ENCODE measurements around the gene CFAP20DC.
"Not testable (repeated sequence)": the region's sequence is repeated elsewhere in the genome, so short reads cannot be mapped to it uniquely, and the experiment has no call there.

Gene CFAP20DC

DNA sequence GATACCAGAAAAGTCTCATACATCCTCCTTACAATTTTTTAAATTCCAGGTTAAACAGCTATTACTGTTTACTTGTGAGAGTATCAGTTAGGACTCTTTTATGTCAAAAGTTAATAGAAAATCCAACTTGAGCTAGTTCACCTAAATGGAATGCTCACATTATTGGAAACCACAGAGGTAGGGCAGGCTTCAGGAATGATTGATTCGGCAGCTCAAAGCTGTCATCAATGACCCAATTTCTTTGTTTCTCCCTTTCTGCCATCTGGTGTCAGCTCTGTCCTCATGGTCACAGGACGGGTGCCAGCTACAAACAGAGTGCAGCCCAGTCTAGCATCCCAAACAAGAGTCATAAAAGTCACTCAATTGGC is 32.2 kb downstream of the CFAP20DC start:
- DNase-seq = no peak

DNA sequence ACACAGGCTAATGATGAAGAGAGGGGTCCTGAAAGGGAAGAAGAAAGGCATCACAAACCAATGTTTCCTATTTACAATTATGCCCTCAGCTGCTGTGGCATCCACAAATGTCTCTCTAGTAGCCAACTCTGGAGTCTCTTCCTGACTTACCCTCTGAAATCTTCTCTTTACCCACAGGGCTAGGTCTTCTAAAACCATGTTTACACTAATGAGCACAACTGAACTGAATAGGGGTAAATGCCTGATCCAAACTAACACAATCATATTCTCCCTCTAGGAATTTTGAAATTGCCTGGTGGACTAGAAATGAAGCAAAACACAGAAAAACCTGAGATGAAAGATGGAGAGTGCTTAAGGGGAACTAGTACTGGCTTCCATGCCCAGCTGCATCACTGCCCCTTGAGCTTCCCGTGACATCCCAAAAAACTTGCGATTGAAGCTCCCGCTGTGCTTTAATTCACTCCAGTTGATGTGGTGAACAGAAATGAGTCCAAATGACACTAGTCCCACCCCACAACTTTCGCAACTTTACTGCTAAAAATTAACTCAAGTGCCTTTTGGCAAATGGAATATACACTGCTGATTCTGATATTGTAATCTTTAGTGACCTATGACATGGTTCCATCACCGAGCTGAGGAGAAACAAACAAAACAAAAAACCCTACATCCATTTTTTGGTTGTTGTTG is 32.8 kb downstream of the CFAP20DC start:
- no peak for DNase-seq

- DNase-seq = no peak
These were observed 36.2 kb downstream of the CFAP20DC start for GRCh38 chr3:59013611-59014010.

DNA sequence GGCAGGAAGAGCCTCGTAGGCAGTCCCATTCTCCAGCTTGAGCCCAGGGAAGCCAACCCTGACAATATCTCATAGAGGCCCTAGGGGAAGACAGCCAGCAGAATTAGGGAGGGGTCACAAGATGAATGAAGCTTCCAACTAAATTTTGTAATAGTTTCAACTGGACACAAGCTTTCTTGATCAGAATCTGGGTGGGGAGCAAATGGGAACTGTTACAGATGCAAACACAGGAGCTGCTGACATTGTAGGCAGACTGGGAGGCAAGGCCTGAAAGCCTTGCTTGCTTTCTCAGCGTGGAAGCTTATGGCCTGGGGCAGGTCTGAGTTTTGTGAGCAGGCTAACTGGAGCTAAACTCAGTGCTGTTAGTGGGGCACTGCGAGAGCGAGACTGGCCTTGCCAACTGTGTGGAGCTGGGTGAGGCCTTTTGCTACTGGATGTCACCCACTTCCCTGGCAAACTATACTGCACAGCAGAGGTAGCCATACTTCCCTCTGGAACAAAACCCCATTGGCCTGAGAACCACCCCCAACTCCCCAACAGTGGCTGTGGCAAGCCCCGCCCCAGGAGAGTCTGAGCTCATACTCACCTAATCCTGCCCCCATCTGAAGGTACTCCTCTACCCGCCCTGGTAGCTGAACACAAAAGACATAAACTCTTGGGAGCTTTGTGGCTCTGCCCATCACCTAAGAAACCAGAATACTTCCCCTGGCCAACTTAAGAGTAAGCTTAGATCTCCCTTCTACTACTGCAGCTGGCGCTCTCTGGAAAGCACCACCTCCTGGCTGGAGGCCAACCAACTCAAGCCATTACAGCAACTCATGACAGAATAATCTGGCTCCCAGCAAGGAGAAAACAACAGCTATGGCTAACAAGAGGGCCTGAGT is 42.9 kb downstream of the CFAP20DC start:
- DNase-seq = no peak

GRCh38 chr3:59001675-59002074 is 48.1 kb downstream of the CFAP20DC start:
- no peak for DNase-seq

DNA sequence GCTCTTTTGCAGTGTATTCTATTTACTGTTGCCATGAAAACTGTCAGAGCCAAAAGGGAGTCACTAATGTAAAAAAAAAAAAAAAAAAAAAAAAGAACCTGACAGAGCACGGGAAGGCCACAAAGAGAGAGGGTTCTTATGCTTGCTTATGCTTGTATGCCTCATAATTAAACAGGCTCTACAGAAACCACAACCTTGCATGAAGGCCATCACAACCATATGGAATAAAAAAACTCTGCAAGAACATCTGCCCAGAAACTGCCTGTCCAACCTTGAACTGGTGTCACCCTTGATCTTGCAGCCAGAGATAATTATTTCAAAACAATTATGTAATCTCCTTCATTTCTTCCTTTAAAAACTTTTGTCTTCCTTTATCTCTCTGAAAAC is 50.1 kb downstream of the CFAP20DC start:
- no peak for DNase-seq

DNA sequence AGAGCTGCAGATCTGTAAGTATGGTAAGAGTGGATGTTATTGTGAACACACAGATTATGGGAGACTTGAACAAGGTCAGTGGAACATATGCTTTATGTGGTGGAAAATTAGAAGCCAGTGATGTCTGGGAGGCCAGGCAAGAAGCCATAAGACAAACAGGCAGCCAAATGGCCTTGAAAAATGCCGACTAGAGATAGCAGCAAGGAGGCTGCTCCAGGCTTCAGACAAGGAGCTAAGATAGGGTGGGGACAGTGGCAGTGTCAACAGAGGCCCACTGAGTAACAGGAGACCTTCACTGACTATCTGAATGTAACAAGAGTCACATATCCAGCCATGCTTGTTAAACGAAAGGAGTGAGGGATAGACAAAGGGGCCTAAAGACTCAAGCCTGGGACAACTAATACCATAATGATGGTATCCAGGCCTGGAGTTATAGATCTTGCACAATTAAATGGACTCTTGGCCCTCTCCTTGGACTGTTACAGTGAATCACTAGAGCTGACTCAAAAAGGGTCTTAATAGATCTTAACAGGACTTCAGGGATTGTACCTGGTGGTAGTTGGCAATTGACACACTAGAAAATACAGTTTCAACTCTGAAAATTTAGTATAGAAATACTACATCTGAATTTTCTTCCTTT is 50.6 kb downstream of the CFAP20DC start:
- no peak for DNase-seq

- no peak for DNase-seq
These were observed 51.2 kb downstream of the CFAP20DC start for GRCh38 chr3:58998476-58999117.

DNA sequence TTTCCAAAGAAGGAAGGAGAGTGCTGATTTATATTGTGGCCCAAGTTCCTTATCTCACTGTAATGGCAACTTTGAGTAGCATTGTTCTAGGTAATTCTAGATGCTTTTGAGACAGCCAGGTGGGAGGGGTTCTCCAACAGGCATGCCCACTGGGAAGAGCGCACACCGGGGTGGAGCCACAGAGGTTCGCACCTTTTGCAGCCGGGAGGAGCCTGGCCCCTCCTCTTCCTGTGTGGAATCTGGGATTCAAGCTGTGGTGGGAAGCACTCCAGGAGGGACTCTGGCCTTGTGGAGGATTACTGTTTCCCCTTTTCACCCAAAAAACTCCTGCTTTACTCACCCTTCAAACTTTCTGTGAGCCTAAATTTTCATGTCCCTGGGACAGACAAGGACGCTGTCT is 53.1 kb downstream of the CFAP20DC start:
- DNase-seq = no peak

- DNase-seq = no peak
These were observed 55.0 kb downstream of the CFAP20DC start for GRCh38 chr3:58994746-58995330.

DNA sequence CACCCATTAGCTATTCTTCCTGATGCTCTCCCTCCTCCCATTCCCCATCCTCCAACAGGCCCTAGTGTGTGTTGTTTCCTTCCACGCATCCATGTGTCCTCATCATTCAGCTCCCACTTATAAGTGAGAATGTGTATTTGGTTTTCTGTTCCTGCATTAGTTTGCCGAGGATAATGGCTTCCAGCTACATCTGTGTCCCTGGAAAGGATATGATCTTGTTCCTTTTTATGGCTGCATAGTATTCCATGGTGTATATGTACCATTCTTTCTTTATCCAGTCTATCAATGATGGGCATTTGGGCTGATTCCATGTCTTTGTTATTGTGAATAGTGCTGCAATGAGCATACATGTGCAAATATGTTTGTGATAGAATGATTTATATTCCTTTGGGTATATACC is 56.3 kb downstream of the CFAP20DC start:
- DNase-seq = no peak

DNA sequence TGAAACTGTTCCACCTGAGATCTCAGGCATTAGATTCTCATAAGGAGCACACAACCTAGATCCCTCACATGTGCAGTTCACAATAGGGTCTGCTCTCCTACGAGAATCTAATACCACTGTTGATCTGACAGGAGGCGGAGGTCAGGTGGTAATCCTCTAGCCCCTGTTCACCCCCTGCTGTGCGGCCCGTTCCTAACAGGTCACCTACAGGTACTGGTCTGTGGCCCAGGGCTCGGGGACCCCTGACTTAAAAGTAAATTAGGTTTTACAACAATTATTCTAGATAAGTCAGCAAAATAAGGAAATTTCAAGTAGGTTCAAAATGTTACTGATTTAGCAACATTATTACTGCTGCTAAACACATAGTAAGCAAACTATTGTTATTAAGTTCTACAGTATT is 58.2 kb downstream of the CFAP20DC start:
- DNase-seq = no peak

- DNase-seq = no peak
These were observed 58.8 kb downstream of the CFAP20DC start for GRCh38 chr3:58991026-58991425.

GRCh38 chr3:58989955-58990354 is 59.9 kb downstream of the CFAP20DC start:
- no peak for DNase-seq

DNA sequence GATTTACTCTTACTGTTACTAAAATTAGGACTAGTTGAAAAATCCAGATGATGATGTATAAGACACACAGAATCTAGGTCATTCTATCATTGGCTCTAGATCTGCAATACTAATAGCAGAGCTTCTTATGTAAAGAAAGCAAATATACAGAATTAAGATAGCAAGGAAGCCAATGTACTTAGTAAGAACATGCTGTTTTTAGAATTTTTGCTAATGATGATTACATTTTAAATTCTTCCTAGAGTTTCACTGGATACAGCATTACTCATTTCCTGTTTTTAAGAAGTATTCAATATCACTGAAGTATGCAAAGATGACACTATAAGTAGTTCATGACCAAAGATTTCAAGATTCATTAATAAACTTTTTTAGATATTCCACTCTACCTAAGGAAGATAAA is 60.7 kb downstream of the CFAP20DC start:
- no peak for DNase-seq

- DNase-seq = no peak
These were observed 61.8 kb downstream of the CFAP20DC start for GRCh38 chr3:58988041-58988440.

DNA sequence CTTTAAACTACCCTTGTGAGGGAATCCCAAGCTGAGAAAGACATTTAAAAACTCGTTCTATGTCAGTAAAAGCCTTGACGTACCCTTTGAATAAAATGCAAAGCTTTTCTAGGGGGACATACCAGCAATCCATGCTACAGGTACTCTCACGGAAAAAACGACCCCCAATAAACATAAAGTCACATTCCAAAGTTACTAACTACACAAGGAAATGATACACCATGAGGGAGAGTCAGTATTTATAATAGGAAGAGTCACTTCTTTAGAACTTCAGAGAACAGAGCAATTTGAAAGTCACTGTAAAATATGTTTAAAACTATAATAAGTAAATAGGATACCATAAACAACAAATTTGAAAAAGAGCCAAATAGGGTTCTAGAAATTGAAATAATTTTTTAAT is 63.2 kb downstream of the CFAP20DC start:
- no peak for DNase-seq

- DNase-seq = no peak
These were observed 70.0 kb downstream of the CFAP20DC start for GRCh38 chr3:58979840-58980239.

- DNase-seq = no peak
These were observed 76.0 kb downstream of the CFAP20DC start for GRCh38 chr3:58973796-58974195.

GRCh38 chr3:58967866-58968265 is 82.0 kb downstream of the CFAP20DC start:
- DNase-seq = not testable (repeated sequence)

DNA sequence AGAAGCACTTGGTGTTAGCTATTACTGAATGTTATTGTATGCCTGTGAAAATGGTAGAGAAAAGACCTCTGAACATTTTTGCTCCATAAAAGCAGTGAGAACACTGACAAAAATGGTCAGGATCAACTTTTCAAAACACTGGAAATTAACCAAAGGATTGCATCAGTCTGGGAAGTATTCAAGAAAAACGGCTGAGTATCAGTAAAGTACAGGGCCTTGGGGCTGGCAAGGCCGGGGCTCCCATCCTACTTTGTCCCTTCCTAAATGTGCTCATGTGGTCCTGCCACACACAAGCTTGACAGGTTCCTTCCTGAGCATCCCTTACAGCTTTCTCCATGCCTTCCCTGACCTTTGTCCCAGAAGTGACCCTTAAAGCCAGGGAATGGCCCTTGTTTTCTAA is 84.0 kb downstream of the CFAP20DC start:
- DNase-seq = no peak

- no peak for DNase-seq
These were observed 85.8 kb downstream of the CFAP20DC start for GRCh38 chr3:58963928-58964503.

GRCh38 chr3:58962816-58963215 is 87.0 kb downstream of the CFAP20DC start:
- no peak for DNase-seq

Data from activated CD4-positive, CD25-positive, alpha-beta regulatory T cell (primary cell).